NCI-H524 treated with DMSO at 0.1 percent for 48 hours (cell line): ENCODE measurements around the gene CX3CL1.

Source experiments
- DNase-seq: peaks from one replicate; lab custom pipeline; 2025; lab: John Stamatoyannopoulos, UW

CX3CL1 gene

GRCh38 chr16:57405097-57405496 lies 32.8 kb downstream of the CX3CL1 start:
- DNase-seq, result no peak

- no peak for DNase-seq
Measured at GRCh38 chr16:57406881-57407280, 34.6 kb downstream of the CX3CL1 start.

GRCh38 chr16:57407521-57408353 lies 35.4 kb downstream of the CX3CL1 start:
- DNase-seq, result no peak

- DNase-seq, result no peak
Measured at GRCh38 chr16:57409065-57409464, 36.8 kb downstream of the CX3CL1 start.

- no peak for DNase-seq
Measured at GRCh38 chr16:57409870-57410587, 37.7 kb downstream of the CX3CL1 start.

- DNase-seq, result no peak
Measured at GRCh38 chr16:57411362-57411976, 39.2 kb downstream of the CX3CL1 start.

GRCh38 chr16:57412584-57412983 lies 40.3 kb downstream of the CX3CL1 start:
- no peak for DNase-seq

GRCh38 chr16:57413301-57413730 lies 41.0 kb downstream of the CX3CL1 start:
- no peak for DNase-seq

GRCh38 chr16:57413733-57414132 lies 41.4 kb downstream of the CX3CL1 start:
- no peak for DNase-seq

GRCh38 chr16:57416084-57416483 lies 43.8 kb downstream of the CX3CL1 start:
- DNase-seq, result no peak

- DNase-seq, result no peak
Measured at GRCh38 chr16:57419506-57419905, 47.2 kb downstream of the CX3CL1 start.

- DNase-seq, result no peak
Measured at GRCh38 chr16:57422026-57422944, 50.0 kb downstream of the CX3CL1 start.

- DNase-seq, result no peak
Measured at GRCh38 chr16:57423152-57423551, 50.9 kb downstream of the CX3CL1 start.

- DNase-seq, result no peak
Measured at GRCh38 chr16:57424583-57424982, 52.3 kb downstream of the CX3CL1 start.

GRCh38 chr16:57426356-57426755 lies 54.1 kb downstream of the CX3CL1 start:
- no peak for DNase-seq

- DNase-seq, result no peak
Measured at GRCh38 chr16:57427307-57427706, 55.0 kb downstream of the CX3CL1 start.

GRCh38 chr16:57427824-57428223 lies 55.5 kb downstream of the CX3CL1 start:
- peak; percentile 73 for DNase-seq

GRCh38 chr16:57430955-57431354 lies 58.7 kb downstream of the CX3CL1 start:
- DNase-seq, result no peak

GRCh38 chr16:57432505-57432904 lies 60.2 kb downstream of the CX3CL1 start:
- no peak for DNase-seq

- no peak for DNase-seq
Measured at GRCh38 chr16:57432989-57433388, 60.7 kb downstream of the CX3CL1 start.

GRCh38 chr16:57434003-57434402 lies 61.7 kb downstream of the CX3CL1 start:
- DNase-seq, result no peak
